Endodermal cell (in vitro differentiated cells): ENCODE results near the gene RYR2. TPM values are rescaled to one million over a fixed set of nuclear protein-coding genes. Genes with fewer than 3 reads are reported as not detected.
A peak's percentile ranks its signal among the peaks of the same experiment; 100 is the strongest.

Experiments
- DNase-seq: peaks from one replicate; pipeline ENCODE4 v3.0.0-alpha.2; 2017
- H3K27ac ChIP-seq: 2 replicates; pipeline ENCODE4 v1.5.1; 2013; ENCODE audit warnings: mild to moderate bottlenecking, low read depth, low read length, moderate library complexity
- H3K27me3 ChIP-seq: 2 replicates; pipeline ENCODE4 v1.6.1; 2013; ENCODE audit warnings: mild to moderate bottlenecking, low read length, moderate library complexity; ENCODE audit not compliant: insufficient read depth, control insufficient read depth, poor library complexity, severe bottlenecking
- H3K36me3 ChIP-seq: 2 replicates; pipeline ENCODE4 v1.7.0; 2013; ENCODE audit warnings: mild to moderate bottlenecking, low read length, moderate library complexity; ENCODE audit not compliant: control insufficient read depth, insufficient read depth
- H3K4me1 ChIP-seq: one replicate; pipeline ENCODE4 v1.7.0; 2013; ENCODE audit warnings: low read length; ENCODE audit not compliant: control insufficient read depth, insufficient read depth
- H3K4me3 ChIP-seq: 2 replicates; pipeline ENCODE4 v1.5.1; 2013; ENCODE audit warnings: mild to moderate bottlenecking, low read length, moderate library complexity
- H3K9ac ChIP-seq: 2 replicates; pipeline ENCODE4 v1.6.1; 2013; ENCODE audit warnings: mild to moderate bottlenecking, low read length, moderate library complexity; ENCODE audit not compliant: poor library complexity, severe bottlenecking; ENCODE audit errors: extremely low read depth
- H3K9me3 ChIP-seq: 2 replicates; pipeline ENCODE4 v1.6.1; 2013; ENCODE audit warnings: mild to moderate bottlenecking, low read length, moderate library complexity; ENCODE audit not compliant: control insufficient read depth
- H3K27ac Mint-ChIP-seq: 2 replicates; pipeline ENCODE4 v1.8.0; 2020; ENCODE audit warnings: mixed read lengths
- H3K27me3 Mint-ChIP-seq: 2 replicates; pipeline ENCODE4 v1.8.0; 2021; ENCODE audit warnings: mild to moderate bottlenecking, mixed read lengths; ENCODE audit not compliant: insufficient read depth
- H3K36me3 Mint-ChIP-seq: 2 replicates; pipeline ENCODE4 v1.8.0; 2020; ENCODE audit warnings: low read depth, mixed read lengths
- H3K4me1 Mint-ChIP-seq: 2 replicates; pipeline ENCODE4 v1.8.0; 2020; ENCODE audit warnings: mixed read lengths
- H3K4me3 Mint-ChIP-seq: 2 replicates; pipeline ENCODE4 v1.8.0; 2020; ENCODE audit warnings: mild to moderate bottlenecking, moderate library complexity, mixed read lengths
- H3K9me3 Mint-ChIP-seq: 2 replicates; pipeline ENCODE4 v1.8.0; 2020; ENCODE audit warnings: mild to moderate bottlenecking, mixed read lengths
- WGBS, 2 experiments: methylation state at CpG; one replicate each; pipeline versions ENCODE4 v1.1.5 to v1.1.7; 2013; ENCODE audit warnings: missing lambda C conversion rate in 2 of 2, mixed read lengths in 1 of 2; ENCODE audit not compliant: insufficient coverage in 1 of 2, insufficient read length in 1 of 2; 5-methylcytosine and 5-hydroxymethylcytosine counted together
- total RNA-seq, 2 donors: library from RNA; stranded (reverse); fragmentation: NEBNext Ultra II Directional in 1 of 2; extraction: Animal tissue kit (Norgen Biotek cat#: 25700) in 1 of 2; gene quantifications; 2 replicates in 1 of 2; 3 replicates in 1 of 2; pipeline ENCODE4 v1.2.1, GENCODE V29; 2021
- TF ChIP-seq, protein P1 (sequence below): fragments of 200-600 bp; sonication (generic); conservative IDR thresholded peaks from 2 replicates; pipeline ENCODE4 v1.5.0; 2021; ENCODE audit warnings: antibody characterized with exemption, mild to moderate bottlenecking

Gene RYR2
- total RNA-seq, 2 donors from 2014 or later: 0.95 to 2.4 TPM

- H3K9me3 Mint-ChIP-seq: no peaks in the 10 kb centered on the region
- peak; percentile 72 for DNase-seq
- TF ChIP-seq, protein P1, sequence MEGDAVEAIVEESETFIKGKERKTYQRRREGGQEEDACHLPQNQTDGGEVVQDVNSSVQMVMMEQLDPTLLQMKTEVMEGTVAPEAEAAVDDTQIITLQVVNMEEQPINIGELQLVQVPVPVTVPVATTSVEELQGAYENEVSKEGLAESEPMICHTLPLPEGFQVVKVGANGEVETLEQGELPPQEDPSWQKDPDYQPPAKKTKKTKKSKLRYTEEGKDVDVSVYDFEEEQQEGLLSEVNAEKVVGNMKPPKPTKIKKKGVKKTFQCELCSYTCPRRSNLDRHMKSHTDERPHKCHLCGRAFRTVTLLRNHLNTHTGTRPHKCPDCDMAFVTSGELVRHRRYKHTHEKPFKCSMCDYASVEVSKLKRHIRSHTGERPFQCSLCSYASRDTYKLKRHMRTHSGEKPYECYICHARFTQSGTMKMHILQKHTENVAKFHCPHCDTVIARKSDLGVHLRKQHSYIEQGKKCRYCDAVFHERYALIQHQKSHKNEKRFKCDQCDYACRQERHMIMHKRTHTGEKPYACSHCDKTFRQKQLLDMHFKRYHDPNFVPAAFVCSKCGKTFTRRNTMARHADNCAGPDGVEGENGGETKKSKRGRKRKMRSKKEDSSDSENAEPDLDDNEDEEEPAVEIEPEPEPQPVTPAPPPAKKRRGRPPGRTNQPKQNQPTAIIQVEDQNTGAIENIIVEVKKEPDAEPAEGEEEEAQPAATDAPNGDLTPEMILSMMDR: no peak
- H3K27ac Mint-ChIP-seq: no peak overlapping the region
- Histone ChIP-seq H3K27me3 (no peaks in the 10 kb centered on the region), H3K36me3 (no peaks in the 10 kb centered on the region), H3K4me1 (peaks cover 3% of the 10 kb centered on the region), H3K9ac (no peak overlapping the region), H3K27ac (no peak overlapping the region), H3K4me3 (no peak overlapping the region), H3K9me3 (no peaks in the 10 kb centered on the region)
- H3K4me1 Mint-ChIP-seq: peaks cover 17% of the 10 kb centered on the region
- no peak overlapping the region for H3K4me3 Mint-ChIP-seq
- no peaks in the 10 kb centered on the region for H3K36me3 Mint-ChIP-seq
- no peaks in the 10 kb centered on the region for H3K27me3 Mint-ChIP-seq
Observed at GRCh38 chr1:237062976-237063375, 21.0 kb downstream of the RYR2 start.

DNA sequence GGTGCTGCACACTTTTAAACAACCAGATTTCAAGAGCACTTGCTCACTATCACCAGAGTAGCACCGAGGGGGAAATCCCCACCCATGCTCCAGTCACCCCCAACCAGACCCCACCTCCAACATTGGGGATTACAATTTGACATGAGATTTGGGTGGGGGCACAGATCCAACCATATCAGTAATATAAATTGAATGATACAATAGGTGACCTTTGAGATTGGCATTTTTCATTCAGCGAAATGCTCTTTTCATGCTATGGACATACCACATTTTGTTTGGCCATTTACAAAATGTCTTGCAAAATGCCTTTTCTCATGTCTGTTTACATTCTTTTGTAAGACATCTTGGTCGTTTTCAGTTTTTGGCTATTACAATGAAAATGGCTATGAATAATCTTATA lies 23.9 kb downstream of the RYR2 start:
- no peak for DNase-seq
- Histone ChIP-seq H3K4me1 (peaks cover 3% of the 10 kb centered on the region), H3K9ac (no peak overlapping the region), H3K9me3 (no peaks in the 10 kb centered on the region), H3K27ac (no peak overlapping the region), H3K4me3 (no peak overlapping the region), H3K36me3 (no peaks in the 10 kb centered on the region), H3K27me3 (no peaks in the 10 kb centered on the region)
- TF ChIP-seq, protein P1: no peak
- Mint-ChIP-seq H3K4me3 (no peak overlapping the region), H3K9me3 (no peaks in the 10 kb centered on the region), H3K27me3 (no peaks in the 10 kb centered on the region), H3K4me1 (peaks cover 11% of the 10 kb centered on the region), H3K36me3 (no peaks in the 10 kb centered on the region), H3K27ac (no peak overlapping the region)
- WGBS, 2 experiments: 92 to 100% methylated on average over 1 to 2 of the region's 3 CpGs

- Mint-ChIP-seq H3K27me3 (no peaks in the 10 kb centered on the region), H3K27ac (no peak overlapping the region)
- 92% methylated on average over 2 of the region's 2 CpGs; no CpG with 5 or more reads in 1 of the 2 experiments for WGBS, 2 experiments
Observed at GRCh38 chr1:237070519-237070918, 28.5 kb downstream of the RYR2 start.

More at GRCh38 chr1:237070519-237070918, 28.5 kb downstream of the RYR2 start:
- peaks cover 9% of the 10 kb centered on the region for H3K9me3 Mint-ChIP-seq
- H3K36me3 ChIP-seq: no peaks in the 10 kb centered on the region
- H3K9ac ChIP-seq: no peak overlapping the region
- H3K4me1 Mint-ChIP-seq: no peaks in the 10 kb centered on the region
- H3K4me3 Mint-ChIP-seq: no peak overlapping the region
- no peaks in the 10 kb centered on the region for H3K27me3 ChIP-seq
- no peak for DNase-seq
- no peaks in the 10 kb centered on the region for H3K9me3 ChIP-seq
- H3K36me3 Mint-ChIP-seq: peaks cover 8% of the 10 kb centered on the region
- no peak overlapping the region for H3K27ac ChIP-seq
- H3K4me1 ChIP-seq: no peaks in the 10 kb centered on the region
- TF ChIP-seq, protein P1: no peak
- H3K4me3 ChIP-seq: no peak overlapping the region
